NCI-H524 treated with DMSO at 0.1 percent for 48 hours (cell line): Measurements from ENCODE around the gene SERPINB5.
A peak's percentile ranks its signal among the peaks of the same experiment; 100 is the strongest.
"Not testable (repeated sequence)": the region's sequence is repeated elsewhere in the genome, so short reads cannot be mapped to it uniquely, and the experiment has no call there.

ENCODE experiments used
- DNase-seq: peaks from one replicate; lab custom pipeline; 2025; lab: John Stamatoyannopoulos, UW

Gene SERPINB5

GRCh38 chr18:63476668-63477067, at the start of gene SERPINB5:
Gene SERPINB5, plus strand, starts transcription at chr18:63476958. Its CDS starts 7,471 bp downstream, at chr18:63484429.
- no peak for DNase-seq

DNA sequence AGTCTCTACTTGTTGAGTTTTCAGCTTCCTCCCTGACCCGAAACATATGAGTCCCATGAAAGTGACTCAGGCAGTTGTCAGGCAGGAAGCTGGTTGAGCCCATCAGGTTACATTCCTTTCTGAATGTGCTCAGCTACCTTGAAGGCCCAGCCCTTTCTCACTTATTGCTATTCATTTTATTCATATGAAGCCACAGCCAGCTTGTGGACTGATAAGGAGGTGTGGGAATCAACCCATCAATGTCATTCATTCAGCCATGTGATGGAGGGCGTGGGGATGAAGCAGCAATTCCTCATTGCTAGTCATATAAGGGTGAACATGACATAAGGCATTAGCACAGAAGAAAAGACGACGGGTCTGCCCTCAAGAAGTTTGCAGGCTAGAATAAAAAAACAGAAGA, 49.2 kb upstream of the SERPINB5 start:
- DNase-seq: no peak

GRCh38 chr18:63430526-63430925, 46.2 kb upstream of the SERPINB5 start:
- no peak for DNase-seq

GRCh38 chr18:63431180-63431579, 45.6 kb upstream of the SERPINB5 start:
- no peak for DNase-seq

GRCh38 chr18:63433334-63433866, 43.4 kb upstream of the SERPINB5 start:
- DNase-seq: no peak

DNA sequence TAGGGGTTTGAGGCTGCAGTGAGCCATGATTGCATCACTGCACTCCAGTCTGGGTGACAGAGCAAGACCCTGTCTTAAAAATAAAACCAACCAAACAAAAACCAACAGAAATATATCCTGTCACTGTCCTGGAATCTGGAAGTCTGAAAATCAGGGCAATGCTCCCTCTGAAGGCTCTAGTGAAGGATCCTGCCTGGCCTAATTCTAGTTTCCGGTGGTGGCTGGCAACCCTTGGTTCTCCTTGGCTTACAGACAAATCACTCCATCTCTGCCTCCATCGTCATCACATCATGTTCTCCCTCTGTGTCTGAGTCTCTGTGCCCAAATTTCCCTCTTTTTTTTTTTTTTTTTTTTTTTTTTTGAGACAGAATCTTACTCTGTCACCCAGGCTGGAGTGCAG, 38.6 kb upstream of the SERPINB5 start:
- no peak for DNase-seq

- peak; percentile 2 for DNase-seq
Observed at GRCh38 chr18:63439334-63439733, 37.4 kb upstream of the SERPINB5 start.

DNA sequence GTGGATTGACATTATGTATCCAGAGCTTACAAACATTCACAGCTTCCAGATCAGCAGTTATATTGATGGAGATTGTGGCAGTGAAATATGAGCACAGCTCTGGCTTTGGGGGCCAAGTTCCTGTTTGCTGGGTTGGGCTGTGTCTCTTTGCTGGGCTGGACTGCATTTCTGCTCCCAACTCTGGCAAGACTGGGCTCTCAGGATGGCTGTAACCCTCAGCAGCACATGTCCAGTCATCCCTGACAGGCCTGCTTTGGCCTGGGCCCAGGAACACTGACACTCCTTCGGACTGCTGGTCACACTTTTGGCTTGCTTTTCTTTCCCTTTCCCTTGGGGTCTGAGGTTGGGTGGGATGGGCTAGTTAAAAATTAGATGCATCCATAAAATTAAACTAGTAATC, 36.5 kb upstream of the SERPINB5 start:
- DNase-seq: no peak

GRCh38 chr18:63440881-63441280, 35.9 kb upstream of the SERPINB5 start:
- DNase-seq: no peak

GRCh38 chr18:63443829-63444228, 32.9 kb upstream of the SERPINB5 start:
- DNase-seq: no peak

- no peak for DNase-seq
Observed at GRCh38 chr18:63444580-63444979, 32.2 kb upstream of the SERPINB5 start.

DNA sequence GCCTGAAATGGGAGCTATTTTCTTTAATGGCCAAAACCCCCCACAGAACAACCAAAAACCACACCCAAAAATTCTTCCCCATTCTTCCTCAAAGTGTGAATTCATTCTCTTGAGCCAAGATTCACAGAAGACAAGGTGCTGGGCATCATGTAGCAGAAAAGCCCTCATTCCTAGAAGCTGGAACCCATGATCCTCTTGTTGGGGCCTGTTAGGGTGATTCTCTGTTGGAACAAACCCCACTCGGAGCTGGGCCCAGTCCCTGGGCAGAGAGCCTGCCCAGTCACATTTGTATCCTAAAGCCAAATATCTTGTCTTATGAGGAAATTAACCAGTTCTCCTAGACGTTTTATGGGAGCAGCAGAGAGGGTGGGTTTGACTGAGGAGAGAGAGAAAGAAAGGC, 31.7 kb upstream of the SERPINB5 start:
- DNase-seq: no peak

- no peak for DNase-seq
Observed at GRCh38 chr18:63446266-63446665, 30.5 kb upstream of the SERPINB5 start.

DNA sequence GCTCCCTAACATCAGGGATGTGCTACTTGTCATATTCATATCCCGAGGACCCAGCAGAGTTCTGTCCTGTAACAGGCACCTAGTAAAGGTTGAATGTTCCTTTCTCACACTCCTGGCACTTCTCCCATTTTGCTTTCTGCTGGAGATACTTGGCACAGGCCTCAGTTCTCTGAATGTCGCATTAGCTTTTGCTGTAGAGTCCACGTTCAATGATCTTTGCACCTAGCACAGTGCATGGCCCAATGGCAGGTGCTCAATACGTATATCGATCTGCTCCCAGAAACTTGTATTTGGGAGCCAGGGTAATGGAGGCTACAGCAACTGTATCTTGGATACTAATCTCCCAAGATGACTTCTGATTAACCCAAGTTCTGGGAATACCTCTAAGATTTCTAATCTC, 29.7 kb upstream of the SERPINB5 start:
- no peak for DNase-seq

GRCh38 chr18:63449426-63449825, 27.3 kb upstream of the SERPINB5 start:
- DNase-seq: no peak

DNA sequence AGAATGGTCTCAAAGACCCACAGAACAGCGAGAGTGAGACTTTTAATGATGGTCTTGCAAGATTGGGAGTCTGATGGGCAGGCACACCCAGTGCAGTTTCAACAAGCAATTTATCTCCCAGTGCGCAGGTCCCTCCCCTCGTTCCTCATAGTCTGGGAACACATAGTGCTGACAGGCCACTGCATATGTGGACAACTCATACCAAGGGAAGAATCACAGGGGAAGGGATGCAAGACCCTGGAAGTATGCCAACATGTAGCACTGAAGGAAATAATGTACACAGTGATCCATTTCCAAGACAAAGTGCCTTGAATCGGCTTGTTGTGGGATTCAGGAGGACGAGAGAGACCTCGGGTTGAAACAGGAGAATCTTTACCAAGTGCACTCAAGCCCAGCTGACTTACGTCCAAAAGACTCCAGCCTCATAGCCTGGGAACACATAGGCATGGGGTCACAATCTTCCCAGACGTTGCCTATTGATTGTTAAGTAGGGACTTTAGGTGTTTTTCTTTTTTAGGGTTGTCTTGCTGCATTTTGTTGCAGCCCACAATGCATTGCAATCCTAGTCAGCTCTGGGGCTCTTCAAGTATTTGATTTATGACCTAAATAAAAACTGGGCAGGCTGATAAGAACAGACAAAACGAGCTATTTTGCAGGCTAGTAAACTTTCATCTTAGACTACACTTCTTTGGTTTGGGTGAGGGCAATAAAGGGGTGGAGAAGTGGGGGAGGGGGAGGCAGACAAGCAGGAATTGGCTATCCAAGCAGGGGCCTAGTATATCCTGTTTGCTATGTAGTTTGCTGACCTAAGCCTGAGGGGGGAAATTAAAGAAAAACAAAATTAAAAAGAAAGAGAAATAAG, 24.7 kb upstream of the SERPINB5 start:
- DNase-seq: no peak

DNA sequence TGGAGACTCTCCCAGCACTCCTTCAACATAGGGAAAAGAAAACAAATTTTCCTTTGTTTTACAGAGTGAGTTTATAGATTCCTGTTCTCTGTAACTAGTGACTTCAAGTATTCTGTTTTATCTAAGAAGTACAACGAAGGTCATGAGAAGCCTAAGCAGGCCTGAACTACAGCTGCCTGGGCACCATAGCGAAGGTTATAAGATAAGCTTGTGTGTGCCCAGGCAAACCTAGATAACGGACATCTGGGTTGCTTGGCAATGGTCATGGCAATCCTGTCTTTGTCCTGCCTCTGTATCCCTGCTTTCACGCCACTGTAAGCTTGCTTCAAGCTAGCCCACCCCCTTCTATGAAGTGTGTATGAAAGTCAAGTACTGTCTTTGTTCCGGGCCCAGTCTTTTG, 24.0 kb upstream of the SERPINB5 start:
- DNase-seq: not testable (repeated sequence)

DNA sequence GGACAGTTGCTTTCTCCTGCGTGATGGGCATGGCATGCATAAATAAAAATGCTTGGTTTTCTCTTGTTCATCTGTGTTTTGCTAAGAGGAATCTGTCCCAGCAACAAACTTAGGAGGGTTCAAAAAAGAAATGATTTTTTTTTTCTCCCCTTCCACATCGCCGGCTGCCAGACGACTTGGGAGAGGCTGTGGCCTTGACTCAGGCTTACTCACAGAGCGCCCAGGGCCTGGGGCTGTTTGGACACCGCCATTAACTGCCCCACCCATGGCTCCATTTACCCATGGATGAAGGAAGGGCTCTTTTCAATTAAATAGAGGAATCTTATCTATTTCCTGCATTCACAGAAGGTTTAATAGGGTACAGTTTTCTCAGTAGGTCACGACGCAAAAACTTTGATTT, 22.3 kb upstream of the SERPINB5 start:
- DNase-seq: no peak

GRCh38 chr18:63457977-63458376, 18.8 kb upstream of the SERPINB5 start:
- no peak for DNase-seq

DNA sequence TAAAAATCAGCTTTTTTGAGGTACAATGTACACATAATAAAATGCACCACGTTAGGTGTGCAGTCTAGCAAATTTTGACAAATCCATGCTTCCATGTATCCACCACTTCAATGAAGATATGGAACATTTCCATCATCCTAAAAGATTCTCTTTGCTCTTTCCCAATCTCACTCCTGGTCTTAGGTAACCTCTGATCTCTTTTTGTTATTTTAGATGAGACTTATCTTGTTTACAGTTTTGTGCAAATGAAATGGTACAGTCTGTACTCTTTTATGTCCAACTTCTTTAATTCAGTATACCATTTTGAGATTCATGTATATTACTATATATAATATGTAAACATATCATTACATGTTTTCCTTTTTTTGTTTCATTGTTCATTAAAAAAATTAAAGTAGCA, 16.3 kb upstream of the SERPINB5 start:
- DNase-seq: no peak

DNA sequence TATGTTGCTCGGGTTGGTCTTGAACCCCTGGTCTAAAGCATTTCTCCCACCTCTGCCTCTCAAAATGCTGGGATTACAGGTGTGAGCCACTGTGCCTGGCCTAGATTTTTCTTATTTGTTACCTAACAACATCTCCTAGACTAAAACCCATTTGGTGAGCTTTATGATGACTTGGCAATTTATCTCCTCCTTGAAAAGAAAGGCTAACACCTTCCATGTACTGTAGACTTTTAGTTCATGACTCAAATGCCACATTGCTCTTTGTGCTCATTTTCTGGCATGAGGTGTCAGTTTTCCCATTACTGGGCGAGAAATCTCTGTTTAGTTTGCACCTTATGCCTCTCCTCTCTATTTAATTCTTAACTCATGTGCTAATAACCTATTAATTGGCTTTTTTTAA, 12.3 kb upstream of the SERPINB5 start:
- no peak for DNase-seq

- DNase-seq: no peak
Observed at GRCh38 chr18:63465059-63465458, 11.7 kb upstream of the SERPINB5 start.

DNA sequence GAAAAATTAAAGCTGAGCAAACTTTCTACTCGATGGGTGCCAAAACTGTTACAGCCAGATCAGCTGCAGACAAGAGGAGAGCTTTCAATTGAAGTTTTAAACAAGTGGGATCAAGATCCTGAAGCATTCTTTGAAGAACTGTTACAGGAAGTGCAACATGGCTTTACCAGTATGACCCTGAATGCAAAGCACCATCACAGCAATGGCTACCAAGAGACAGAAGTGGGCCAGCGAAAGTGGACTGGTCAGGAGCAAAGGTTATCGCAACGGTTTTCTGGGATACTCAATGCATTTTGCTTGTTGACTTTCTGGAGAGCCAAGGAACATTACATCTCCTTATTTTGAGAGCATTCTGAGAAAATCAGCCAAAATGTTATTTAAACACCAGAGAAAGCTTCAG, 9.1 kb upstream of the SERPINB5 start:
- DNase-seq: no peak

GRCh38 chr18:63468575-63468974, 8.2 kb upstream of the SERPINB5 start:
- DNase-seq: no peak
